ENCODE data around the gene ZNF319. TPM values are rescaled to one million over a fixed set of nuclear protein-coding genes. Genes with fewer than 3 reads are reported as not detected.

The ZNF319 gene
- total and polyA plus RNA-seq, 2 of the 8 experiments (the other 6 are each of a cell fraction or from before 2014, with no cell fraction given) = 3.3 to 5.5 TPM

GRCh38 chr16:57949013-57949412 lies 51.5 kb downstream of the ZNF319 start (continued):
- TF ChIP-seq USF2 (IDR thresholded peaks at IDR 0.05; ENCODE audit: low read length) (no peak), BCL11A (IDR thresholded peaks at IDR 0.05; ENCODE audit: low read depth in 2 of 2, low read length in 2 of 2) (no peak), RBBP5 (IDR thresholded peaks at IDR 0.05; ENCODE audit: borderline replicate concordance, low read depth, low read length) (no peak), SIN3A (conservative IDR thresholded peaks at IDR 0.05 in 1 of 2, IDR thresholded peaks at IDR 0.05 in 1 of 2; ENCODE audit: low read depth in 1 of 2, low read length in 2 of 2) (no peak), CBX5 (IDR thresholded peaks at IDR 0.05; ENCODE audit: low read depth, low read length) (no peak)
